ENCODE results near the gene CCSER2. TPM values are rescaled to one million over a fixed set of nuclear protein-coding genes. Genes with fewer than 3 reads are reported as not detected.
"Not testable (repeated sequence)": the region's sequence is repeated elsewhere in the genome, so short reads cannot be mapped to it uniquely, and the experiment has no call there.

Gene CCSER2
- total RNA-seq, 1 donor from 2014 or later = 66.1 TPM

GRCh38 chr10:84484541-84484940 lies 156.2 kb downstream of the CCSER2 start:
- Histone ChIP-seq H3K4me1 (peaks cover 1% of the 10 kb centered on the region), H3K27ac (no peak overlapping the region), H3K27me3 (ENCODE audit: low read depth) (no peaks in the 10 kb centered on the region), H3K4me3 (no peak overlapping the region), H3K36me3 (no peaks in the 10 kb centered on the region), H3K9me3 (no peaks in the 10 kb centered on the region)
- no peak for TF ChIP-seq CTCF (IDR thresholded peaks at IDR 0.05)
- ATAC-seq (no peak), DNase-seq (no peak)
- intact Hi-C loops (cut with DNase I) = no loop called here

- no peak for DNase-seq
- ATAC-seq = no peak
- H3K4me3 ChIP-seq = no peak overlapping the region
- no peak for TF ChIP-seq CTCF (IDR thresholded peaks at IDR 0.05)
- peaks cover 10% of the 10 kb centered on the region for H3K4me1 ChIP-seq
- no peaks in the 10 kb centered on the region for H3K9me3 ChIP-seq
- no peaks in the 10 kb centered on the region for H3K27me3 ChIP-seq (ENCODE audit: low read depth)
- intact Hi-C loops (cut with DNase I) = no loop called here
- no peak overlapping the region for H3K27ac ChIP-seq
- no peaks in the 10 kb centered on the region for H3K36me3 ChIP-seq
These were observed 165.0 kb downstream of the CCSER2 start for GRCh38 chr10:84493361-84493760.

DNA sequence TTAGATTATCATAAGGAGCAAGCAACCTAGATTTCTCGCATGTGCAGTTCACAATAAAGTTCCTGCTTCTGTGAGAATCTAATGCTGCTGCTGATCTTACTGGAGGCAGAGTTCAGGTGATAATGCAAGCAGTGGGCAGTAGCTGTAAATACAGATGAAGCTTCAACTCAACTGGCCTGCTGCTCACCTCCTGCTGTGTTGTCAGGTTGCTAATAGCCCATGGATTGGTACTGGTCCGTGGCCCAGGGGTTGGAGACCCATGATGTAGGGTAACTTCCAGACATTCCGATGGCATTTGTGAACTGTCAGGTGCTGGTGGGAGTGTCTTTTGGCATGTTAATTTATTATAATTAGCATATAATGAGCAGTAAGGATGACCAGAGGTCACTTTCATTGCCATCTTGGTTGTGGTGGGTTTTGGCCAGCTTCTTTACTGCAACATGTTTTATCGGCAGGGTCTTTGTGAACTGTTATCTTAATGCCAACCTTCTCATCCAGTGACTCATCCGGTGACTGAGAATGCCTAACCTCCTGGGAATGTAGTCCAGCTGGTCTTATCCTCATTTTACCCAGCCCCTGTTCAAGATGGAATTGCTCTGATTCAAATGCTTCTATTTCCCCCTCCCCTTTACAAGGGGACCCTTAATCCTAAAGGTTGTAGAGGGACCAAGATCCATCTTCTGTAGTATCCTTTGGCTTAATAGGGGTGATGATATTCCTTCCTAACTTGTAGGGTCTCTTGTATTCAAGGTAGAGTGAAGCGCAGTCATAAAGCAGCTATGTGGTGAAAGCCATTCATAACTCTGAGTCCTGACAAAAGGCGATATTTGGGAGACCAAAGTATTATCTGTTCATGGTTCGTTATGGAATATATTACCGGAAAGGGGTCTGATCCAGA lies 165.8 kb downstream of the CCSER2 start:
- no peak for ATAC-seq
- TF ChIP-seq CTCF (IDR thresholded peaks at IDR 0.05) = no peak
- intact Hi-C loops (cut with DNase I) = no loop called here

DNA sequence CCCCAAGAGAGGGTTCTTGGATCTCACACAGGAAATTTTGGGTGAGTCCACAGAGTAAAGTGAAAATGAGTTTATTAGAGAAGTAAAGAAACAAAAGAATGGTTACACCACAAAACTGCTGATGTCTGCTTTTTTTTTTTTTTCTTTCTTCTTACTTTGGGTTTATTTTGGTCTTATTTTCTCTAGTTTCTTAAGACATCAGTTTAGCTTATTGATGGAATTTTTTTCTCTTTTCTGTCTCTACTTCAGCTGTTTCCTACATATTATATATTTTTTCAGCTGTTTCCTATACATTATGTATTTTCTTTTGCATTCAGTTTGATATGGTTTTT lies 166.4 kb downstream of the CCSER2 start:
- no peak overlapping the region for H3K4me3 ChIP-seq
- no peaks in the 10 kb centered on the region for H3K9me3 ChIP-seq
- H3K27me3 ChIP-seq (ENCODE audit: low read depth) = no peaks in the 10 kb centered on the region
- DNase-seq = no peak
- no peak for ATAC-seq
- no peak overlapping the region for H3K27ac ChIP-seq
- intact Hi-C loops (cut with DNase I) = no loop called here
- no peak for TF ChIP-seq CTCF (IDR thresholded peaks at IDR 0.05)
- H3K4me1 ChIP-seq = peaks cover 10% of the 10 kb centered on the region
- H3K36me3 ChIP-seq = no peaks in the 10 kb centered on the region

More for the DNA sequence above, 165.8 kb downstream of the CCSER2 start:
- Histone ChIP-seq H3K9me3 (no peaks in the 10 kb centered on the region), H3K27ac (no peak overlapping the region), H3K36me3 (no peaks in the 10 kb centered on the region), H3K4me1 (peaks cover 10% of the 10 kb centered on the region), H3K27me3 (ENCODE audit: low read depth) (no peaks in the 10 kb centered on the region), H3K4me3 (no peak overlapping the region)
- no peak for DNase-seq

DNA sequence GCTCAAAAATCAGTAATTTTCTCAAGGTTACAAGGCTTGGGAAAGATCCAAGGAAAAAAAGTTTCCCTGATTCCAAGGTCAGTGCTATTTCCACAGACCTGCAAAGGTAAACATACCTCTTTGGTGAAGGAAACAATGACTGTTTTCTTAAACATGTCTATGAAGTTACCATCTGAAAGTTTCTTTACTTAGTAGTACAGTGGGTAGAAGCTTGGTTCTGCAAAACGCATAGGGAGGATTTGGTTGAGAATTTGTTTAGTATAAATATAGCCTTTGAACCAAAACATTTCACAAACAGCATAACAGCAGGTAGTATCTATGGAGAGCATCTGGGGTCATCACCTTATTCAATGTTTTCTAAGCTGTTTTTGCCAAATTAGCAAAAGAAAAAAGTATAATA lies 169.6 kb downstream of the CCSER2 start:
- Histone ChIP-seq H3K27me3 (ENCODE audit: low read depth) (no peaks in the 10 kb centered on the region), H3K4me1 (peaks cover 10% of the 10 kb centered on the region), H3K27ac (no peak overlapping the region), H3K9me3 (no peaks in the 10 kb centered on the region), H3K36me3 (no peaks in the 10 kb centered on the region), H3K4me3 (no peak overlapping the region)
- intact Hi-C loops (cut with DNase I) = no loop called here
- no peak for DNase-seq
- ATAC-seq = no peak
- no peak for TF ChIP-seq CTCF (IDR thresholded peaks at IDR 0.05)

DNA sequence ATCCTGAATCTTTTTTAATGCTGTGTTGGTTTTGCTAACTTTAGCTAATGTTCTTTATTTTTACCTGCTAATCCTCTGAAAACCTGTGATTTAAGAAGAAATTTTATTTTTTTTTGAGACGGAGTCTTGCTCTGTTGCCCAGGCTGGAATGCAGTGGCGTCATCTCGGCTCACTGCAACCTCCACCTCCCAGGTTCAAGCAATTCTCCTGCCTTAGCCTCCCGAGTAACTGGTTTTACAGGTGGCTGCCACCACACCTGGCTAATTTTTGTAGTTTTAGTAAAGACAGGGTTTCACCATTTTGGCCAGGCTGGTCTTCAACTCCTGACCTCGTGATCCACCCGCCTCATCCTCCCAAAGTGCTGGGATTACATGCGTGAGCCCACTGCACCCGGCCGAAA lies 170.7 kb downstream of the CCSER2 start:
- H3K27me3 ChIP-seq (ENCODE audit: low read depth); H3K27ac ChIP-seq; H3K4me1 ChIP-seq; H3K4me3 ChIP-seq; intact Hi-C loops (cut with DNase I); ATAC-seq; H3K9me3 ChIP-seq; DNase-seq; H3K36me3 ChIP-seq: not testable (repeated sequence)
